Gastrocnemius medialis (tissue), 4 donors: ENCODE measurements around the gene HIVEP3.

ENCODE experiments used
- CTCF ChIP-seq, 5 experiments: fragments of 450-650 bp in 3 of 5; fragments of 200-600 bp in 2 of 5; sonication (generic) in 2 of 5; IDR thresholded peaks in 4 of 5; conservative IDR thresholded peaks in 1 of 5; 1 replicate in 4 of 5; 2 replicates in 1 of 5; pipeline ENCODE4 v1.5.1; 2016 to 2019; ENCODE audit warnings: antibody characterized with exemption in 5 of 5, mild to moderate bottlenecking in 3 of 5, moderate library complexity in 3 of 5
- POLR2A ChIP-seq, 2 donors: fragments of 450-650 bp; IDR thresholded peaks; one replicate each; pipeline ENCODE4 v1.6.1; 2017; ENCODE audit warnings: antibody characterized with exemption in 2 of 2, mild to moderate bottlenecking in 2 of 2, moderate library complexity in 2 of 2

- TF ChIP-seq POLR2A (IDR thresholded peaks at IDR 0.05) (no peak), CTCF (IDR thresholded peaks at IDR 0.05 in 4 of 5, conservative IDR thresholded peaks at IDR 0.05 in 1 of 5) (no peak)
Measured at GRCh38 chr1:41813226-41813625, 105.5 kb downstream of the HIVEP3 start.
